GM23338 (cell line): ENCODE results near the gene NAT8L. TPM values are rescaled to one million over a fixed set of nuclear protein-coding genes. Genes with fewer than 3 reads are reported as not detected.

ENCODE experiments used
- ATAC-seq: fragments of 200-7000 bp; cut with Tn5 transposase; 3 replicates; pipeline ENCODE4 v1.9.1; 2020
- DNase-seq: peaks from one replicate; pipeline ENCODE4 v3.0.0-alpha.2; 2015; ENCODE audit warnings: low spot score
- H2AFZ ChIP-seq: fragments of 200-600 bp; sonication (generic); 2 replicates; pipeline ENCODE4 v1.8.0; 2016; ENCODE audit warnings: antibody characterized with exemption, mild to moderate bottlenecking, moderate library complexity
- H3F3A ChIP-seq: fragments of 200-600 bp; sonication (generic); replicated peaks from 2 replicates; pipeline ENCODE4 v1.8.0; 2017; ENCODE audit warnings: antibody characterized with exemption, mixed run types, low read depth
- H3K27ac ChIP-seq: fragments of 200-600 bp; sonication (generic); 2 replicates; pipeline ENCODE4 v1.6.1; 2016; ENCODE audit warnings: low read depth
- H3K27me3 ChIP-seq: fragments of 200-600 bp; sonication (generic); 2 replicates; pipeline ENCODE4 v1.8.0; 2016; ENCODE audit warnings: mild to moderate bottlenecking, mixed run types, moderate library complexity; ENCODE audit not compliant: insufficient read depth
- H3K36me3 ChIP-seq: fragments of 200-600 bp; sonication (generic); 2 replicates; pipeline ENCODE4 v1.8.0; 2016; ENCODE audit warnings: mild to moderate bottlenecking; ENCODE audit not compliant: insufficient read depth
- H3K4me1 ChIP-seq: fragments of 200-600 bp; sonication (generic); 2 replicates; pipeline ENCODE4 v1.8.0; 2016; ENCODE audit warnings: mild to moderate bottlenecking, moderate library complexity; ENCODE audit not compliant: insufficient read depth
- H3K4me2 ChIP-seq: fragments of 200-600 bp; sonication (generic); 2 replicates; pipeline ENCODE4 v1.7.1; 2017; ENCODE audit warnings: mixed run types
- H3K4me3 ChIP-seq: fragments of 200-600 bp; sonication (generic); 2 replicates; pipeline ENCODE4 v1.6.1; 2016; ENCODE audit warnings: mixed run types
- H3K79me2 ChIP-seq: fragments of 200-600 bp; sonication (generic); replicated peaks from 2 replicates; pipeline ENCODE4 v1.8.0; 2017; ENCODE audit warnings: mild to moderate bottlenecking; ENCODE audit not compliant: insufficient read depth
- H3K9me2 ChIP-seq: fragments of 200-600 bp; sonication (generic); 2 replicates; pipeline ENCODE4 v1.8.0; 2017; ENCODE audit not compliant: insufficient read depth
- H4K20me1 ChIP-seq: fragments of 200-600 bp; sonication (generic); replicated peaks from 2 replicates; pipeline ENCODE4 v1.8.0; 2017; ENCODE audit warnings: mild to moderate bottlenecking; ENCODE audit not compliant: insufficient read depth
- H3K27ac Mint-ChIP-seq: 2 replicates; pipeline ENCODE4 v1.8.0; 2020; ENCODE audit warnings: inconsistent platforms, mild to moderate bottlenecking, moderate library complexity, mixed read lengths
- H3K27me3 Mint-ChIP-seq: 3 replicates; pipeline ENCODE4 v1.8.0; 2022; ENCODE audit warnings: low read depth, mild to moderate bottlenecking, moderate library complexity, mixed read lengths, inconsistent platforms; ENCODE audit not compliant: insufficient read depth, poor library complexity
- H3K36me3 Mint-ChIP-seq: 3 replicates; pipeline ENCODE4 v1.8.0; 2021; ENCODE audit warnings: low read depth, mild to moderate bottlenecking, inconsistent platforms, moderate library complexity, mixed read lengths
- H3K4me1 Mint-ChIP-seq: 3 replicates; pipeline ENCODE4 v1.8.0; 2020; ENCODE audit warnings: mild to moderate bottlenecking, inconsistent platforms, mixed read lengths
- H3K4me3 Mint-ChIP-seq: 3 replicates; pipeline ENCODE4 v1.8.0; 2021; ENCODE audit warnings: moderate library complexity, mild to moderate bottlenecking, inconsistent platforms, mixed read lengths
- H3K9me3 Mint-ChIP-seq: 3 replicates; pipeline ENCODE4 v1.8.0; 2020; ENCODE audit warnings: moderate library complexity, mild to moderate bottlenecking, inconsistent platforms, mixed read lengths
- CREB1 ChIP-seq: fragments of 250-450 bp; sonication (Bioruptor Pico); IDR thresholded peaks from 2 replicates; pipeline ENCODE4 v1.5.0; 2020; ENCODE audit warnings: low read depth, mild to moderate bottlenecking, moderate library complexity
- polyA plus RNA-seq: library from polyadenylated mRNA; unstranded; fragments of >200 nt; fragmentation: Nextera tagmentation; extraction: Ambion mirVana; gene quantifications from 2 replicates; pipeline ENCODE4 v1.2.1, GENCODE V29; 2016
- total RNA-seq: library from RNA; depleted of rRNA; stranded (reverse); fragments of >200 nt; shearing (Covaris generic); gene quantifications from 2 replicates; pipeline ENCODE4 v1.2.3, GENCODE V29; 2014
- TF ChIP-seq, protein P1 (sequence below): fragments of 250-450 bp; sonication (Bioruptor Pico); IDR thresholded peaks from 2 replicates; pipeline ENCODE4 v1.5.0; 2020; ENCODE audit warnings: mild to moderate bottlenecking, moderate library complexity

NAT8L gene
- total and polyA plus RNA-seq, 2 experiments from 2014 or later, result 1.6 to 9.7 TPM

DNA sequence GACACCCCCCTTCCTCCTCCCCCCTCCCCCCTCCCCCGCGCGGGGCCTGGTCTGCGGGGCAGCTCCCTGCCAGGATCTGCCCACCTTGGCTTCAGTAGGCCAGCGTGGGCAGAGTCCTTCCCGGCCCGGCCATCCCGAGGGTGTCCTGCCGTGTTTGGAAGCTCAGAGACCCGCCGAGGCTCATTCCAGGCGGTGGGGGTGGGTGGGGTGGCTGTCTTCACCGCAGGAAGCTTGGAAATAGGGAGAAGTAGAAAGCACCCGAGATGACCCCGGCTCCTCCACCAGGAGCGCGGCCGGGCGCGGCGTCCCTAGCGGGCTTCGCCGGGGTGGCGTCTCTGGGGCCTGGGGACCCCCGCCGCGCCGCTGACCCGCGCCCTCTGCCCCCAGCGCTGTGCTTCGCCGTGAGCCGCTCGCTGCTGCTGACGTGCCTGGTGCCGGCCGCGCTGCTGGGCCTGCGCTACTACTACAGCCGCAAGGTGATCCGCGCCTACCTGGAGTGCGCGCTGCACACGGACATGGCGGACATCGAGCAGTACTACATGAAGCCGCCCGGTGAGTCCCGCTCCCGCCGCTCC, 1.6 kb downstream of the NAT8L start:
- H3F3A ChIP-seq, result 0 out of 2 replicates have a peak, but pooled peaks cover 6% of the 10 kb centered on the region
- H3K9me3 Mint-ChIP-seq, result no peaks in the 10 kb centered on the region
- H4K20me1 ChIP-seq, result no peaks in the 10 kb centered on the region; the same call in 1 of the 2 replicates
- H3K4me3 ChIP-seq, result peak overlapping the region; percentile 54
- H3K9me2 ChIP-seq, result no peaks in the 10 kb centered on the region
- no peak overlapping the region for H3K27ac ChIP-seq
- H3K4me1 Mint-ChIP-seq, result peaks cover 4% of the 10 kb centered on the region; the same call in 2 of the 3 replicates
- H3K4me3 Mint-ChIP-seq, result peak overlapping the region; percentile 61; the same call in 2 of the 3 replicates
- no peaks in the 10 kb centered on the region for H3K79me2 ChIP-seq
- H3K36me3 ChIP-seq, result no peaks in the 10 kb centered on the region
- ATAC-seq (peak; percentile 80), DNase-seq (peak; percentile 84)
- TF ChIP-seq, protein P1, sequence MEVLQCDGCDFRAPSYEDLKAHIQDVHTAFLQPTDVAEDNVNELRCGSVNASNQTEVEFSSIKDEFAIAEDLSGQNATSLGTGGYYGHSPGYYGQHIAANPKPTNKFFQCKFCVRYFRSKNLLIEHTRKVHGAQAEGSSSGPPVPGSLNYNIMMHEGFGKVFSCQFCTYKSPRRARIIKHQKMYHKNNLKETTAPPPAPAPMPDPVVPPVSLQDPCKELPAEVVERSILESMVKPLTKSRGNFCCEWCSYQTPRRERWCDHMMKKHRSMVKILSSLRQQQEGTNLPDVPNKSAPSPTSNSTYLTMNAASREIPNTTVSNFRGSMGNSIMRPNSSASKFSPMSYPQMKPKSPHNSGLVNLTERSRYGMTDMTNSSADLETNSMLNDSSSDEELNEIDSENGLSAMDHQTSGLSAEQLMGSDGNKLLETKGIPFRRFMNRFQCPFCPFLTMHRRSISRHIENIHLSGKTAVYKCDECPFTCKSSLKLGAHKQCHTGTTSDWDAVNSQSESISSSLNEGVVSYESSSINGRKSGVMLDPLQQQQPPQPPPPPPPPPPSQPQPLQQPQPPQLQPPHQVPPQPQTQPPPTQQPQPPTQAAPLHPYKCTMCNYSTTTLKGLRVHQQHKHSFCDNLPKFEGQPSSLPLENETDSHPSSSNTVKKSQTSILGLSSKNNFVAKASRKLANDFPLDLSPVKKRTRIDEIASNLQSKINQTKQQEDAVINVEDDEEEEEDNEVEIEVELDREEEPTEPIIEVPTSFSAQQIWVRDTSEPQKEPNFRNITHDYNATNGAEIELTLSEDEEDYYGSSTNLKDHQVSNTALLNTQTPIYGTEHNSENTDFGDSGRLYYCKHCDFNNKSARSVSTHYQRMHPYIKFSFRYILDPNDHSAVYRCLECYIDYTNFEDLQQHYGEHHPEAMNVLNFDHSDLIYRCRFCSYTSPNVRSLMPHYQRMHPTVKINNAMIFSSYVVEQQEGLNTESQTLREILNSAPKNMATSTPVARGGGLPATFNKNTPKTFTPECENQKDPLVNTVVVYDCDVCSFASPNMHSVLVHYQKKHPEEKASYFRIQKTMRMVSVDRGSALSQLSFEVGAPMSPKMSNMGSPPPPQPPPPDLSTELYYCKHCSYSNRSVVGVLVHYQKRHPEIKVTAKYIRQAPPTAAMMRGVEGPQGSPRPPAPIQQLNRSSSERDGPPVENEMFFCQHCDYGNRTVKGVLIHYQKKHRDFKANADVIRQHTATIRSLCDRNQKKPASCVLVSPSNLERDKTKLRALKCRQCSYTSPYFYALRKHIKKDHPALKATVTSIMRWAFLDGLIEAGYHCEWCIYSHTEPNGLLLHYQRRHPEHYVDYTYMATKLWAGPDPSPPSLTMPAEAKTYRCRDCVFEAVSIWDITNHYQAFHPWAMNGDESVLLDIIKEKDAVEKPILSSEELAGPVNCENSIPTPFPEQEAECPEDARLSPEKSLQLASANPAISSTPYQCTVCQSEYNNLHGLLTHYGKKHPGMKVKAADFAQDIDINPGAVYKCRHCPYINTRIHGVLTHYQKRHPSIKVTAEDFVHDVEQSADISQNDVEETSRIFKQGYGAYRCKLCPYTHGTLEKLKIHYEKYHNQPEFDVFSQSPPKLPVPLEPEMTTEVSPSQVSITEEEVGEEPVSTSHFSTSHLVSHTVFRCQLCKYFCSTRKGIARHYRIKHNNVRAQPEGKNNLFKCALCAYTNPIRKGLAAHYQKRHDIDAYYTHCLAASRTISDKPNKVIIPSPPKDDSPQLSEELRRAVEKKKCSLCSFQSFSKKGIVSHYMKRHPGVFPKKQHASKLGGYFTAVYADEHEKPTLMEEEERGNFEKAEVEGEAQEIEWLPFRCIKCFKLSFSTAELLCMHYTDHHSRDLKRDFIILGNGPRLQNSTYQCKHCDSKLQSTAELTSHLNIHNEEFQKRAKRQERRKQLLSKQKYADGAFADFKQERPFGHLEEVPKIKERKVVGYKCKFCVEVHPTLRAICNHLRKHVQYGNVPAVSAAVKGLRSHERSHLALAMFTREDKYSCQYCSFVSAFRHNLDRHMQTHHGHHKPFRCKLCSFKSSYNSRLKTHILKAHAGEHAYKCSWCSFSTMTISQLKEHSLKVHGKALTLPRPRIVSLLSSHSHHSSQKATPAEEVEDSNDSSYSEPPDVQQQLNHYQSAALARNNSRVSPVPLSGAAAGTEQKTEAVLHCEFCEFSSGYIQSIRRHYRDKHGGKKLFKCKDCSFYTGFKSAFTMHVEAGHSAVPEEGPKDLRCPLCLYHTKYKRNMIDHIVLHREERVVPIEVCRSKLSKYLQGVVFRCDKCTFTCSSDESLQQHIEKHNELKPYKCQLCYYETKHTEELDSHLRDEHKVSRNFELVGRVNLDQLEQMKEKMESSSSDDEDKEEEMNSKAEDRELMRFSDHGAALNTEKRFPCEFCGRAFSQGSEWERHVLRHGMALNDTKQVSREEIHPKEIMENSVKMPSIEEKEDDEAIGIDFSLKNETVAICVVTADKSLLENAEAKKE, result no peak
- 0 out of 2 replicates have a peak, but pooled peaks have one; percentile 18 for TF ChIP-seq CREB1
- no peak overlapping the region for H2AFZ ChIP-seq
- H3K4me2 ChIP-seq, result peak overlapping the region; percentile 78
- peaks cover 41% of the 10 kb centered on the region for H3K27me3 Mint-ChIP-seq
- peaks cover 3% of the 10 kb centered on the region; the same call in 1 of the 3 replicates for H3K36me3 Mint-ChIP-seq
- no peak overlapping the region for H3K27ac Mint-ChIP-seq
- no peaks in the 10 kb centered on the region; the same call in 1 of the 2 replicates for H3K4me1 ChIP-seq
- peaks cover 54% of the 10 kb centered on the region for H3K27me3 ChIP-seq
